Measurements from ENCODE around the gene NEMP2.

The NEMP2 gene

DNA sequence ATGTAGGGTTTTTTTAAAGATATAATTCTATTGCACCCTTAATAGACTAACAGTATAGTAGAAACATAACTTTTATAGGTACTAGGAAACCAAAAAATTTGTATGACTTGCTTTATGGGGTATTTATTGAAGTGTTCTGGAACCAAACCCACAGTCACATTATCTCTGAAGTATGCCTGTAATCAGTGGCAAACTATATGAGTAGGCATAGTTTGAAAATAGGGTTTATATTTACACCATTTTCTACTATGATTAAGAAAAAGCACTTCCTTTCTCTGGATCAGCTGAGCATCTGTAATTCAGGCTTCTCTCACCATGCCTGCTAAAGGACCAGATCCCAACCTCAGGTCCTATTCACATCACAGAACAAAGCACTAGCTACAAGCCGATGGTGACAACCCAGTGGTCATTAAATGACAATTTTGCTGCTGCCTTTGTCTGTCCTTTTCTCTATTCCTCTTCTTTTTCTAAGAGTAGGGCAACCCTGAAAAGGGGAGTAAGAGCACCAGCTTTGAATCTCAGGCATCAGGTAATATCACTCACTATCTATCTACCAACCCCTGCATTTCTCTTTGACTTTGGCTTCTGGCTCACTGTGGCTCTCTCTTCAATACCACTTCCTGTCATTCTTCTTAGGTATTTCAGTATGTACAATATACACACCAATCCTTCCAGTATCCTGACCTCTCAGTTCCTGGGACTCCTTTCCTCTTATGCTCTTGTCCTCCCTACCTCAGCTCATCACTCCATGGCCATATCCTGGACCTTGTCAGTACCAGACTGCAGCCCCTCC is 14.4 kb downstream of the NEMP2 start:
- TF ChIP-seq TAF1 (IDR thresholded peaks at IDR 0.05; ENCODE audit: low read depth) (no peak), RAD21 (IDR thresholded peaks at IDR 0.05; ENCODE audit: low read depth) (no peak), TCF12 (IDR thresholded peaks at IDR 0.05; ENCODE audit: low read depth) (no peak), EGR1 (IDR thresholded peaks at IDR 0.05) (no peak), TEAD4 (IDR thresholded peaks at IDR 0.05) (no peak), ZBTB7A (IDR thresholded peaks at IDR 0.05; ENCODE audit: low read depth) (no peak), NFIC (IDR thresholded peaks at IDR 0.05) (no peak), EP300 (IDR thresholded peaks at IDR 0.05; ENCODE audit: borderline replicate concordance) (no peak)
- TF ChIP-seq, protein P1, sequence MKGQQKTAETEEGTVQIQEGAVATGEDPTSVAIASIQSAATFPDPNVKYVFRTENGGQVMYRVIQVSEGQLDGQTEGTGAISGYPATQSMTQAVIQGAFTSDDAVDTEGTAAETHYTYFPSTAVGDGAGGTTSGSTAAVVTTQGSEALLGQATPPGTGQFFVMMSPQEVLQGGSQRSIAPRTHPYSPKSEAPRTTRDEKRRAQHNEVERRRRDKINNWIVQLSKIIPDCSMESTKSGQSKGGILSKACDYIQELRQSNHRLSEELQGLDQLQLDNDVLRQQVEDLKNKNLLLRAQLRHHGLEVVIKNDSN (IDR thresholded peaks at IDR 0.05), result no peak

DNA sequence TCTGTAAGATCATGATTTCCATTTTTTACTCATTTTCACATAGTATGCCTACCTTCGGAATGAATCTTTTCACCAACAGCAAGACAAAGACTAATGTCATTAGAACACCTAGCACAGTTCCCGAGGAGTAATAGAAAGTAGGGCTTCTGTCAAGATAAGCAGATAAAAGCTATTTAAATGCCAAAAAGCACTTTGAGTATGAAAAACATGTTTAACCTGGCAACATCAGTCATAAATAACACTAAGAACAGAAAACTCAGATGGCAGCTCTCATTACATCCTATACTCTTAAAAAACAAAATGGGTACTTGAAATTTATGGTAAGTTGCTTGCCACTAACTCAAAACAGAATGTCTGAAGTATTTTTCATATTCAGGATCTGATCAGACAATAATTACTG is 17.1 kb downstream of the NEMP2 start:
- TF ChIP-seq CREB1 (IDR thresholded peaks at IDR 0.05; ENCODE audit: low read depth) (no peak), MAX (IDR thresholded peaks at IDR 0.05) (no peak), EGR1 (IDR thresholded peaks at IDR 0.05) (no peak), YY1 (IDR thresholded peaks at IDR 0.05; ENCODE audit: low read depth) (no peak), NFIC (IDR thresholded peaks at IDR 0.05) (no peak)

DNA sequence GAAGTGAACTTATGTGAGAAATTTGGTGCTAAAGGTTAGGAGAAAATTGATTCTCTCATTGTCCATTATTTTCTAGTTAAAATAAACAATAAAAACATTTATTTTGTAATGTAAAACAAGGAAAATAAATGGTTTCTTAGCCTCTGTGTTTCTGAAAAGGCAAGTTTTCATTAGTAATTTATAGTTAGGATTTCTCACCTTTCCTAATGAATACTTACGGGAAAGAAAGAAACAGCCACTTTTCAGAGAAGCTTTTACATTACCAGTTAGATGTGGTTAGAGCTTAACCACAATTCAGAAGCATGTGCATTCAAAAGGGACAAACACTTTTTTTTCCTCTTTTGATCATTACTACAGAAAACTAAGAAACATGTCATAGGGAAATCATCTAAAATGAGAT is 18.8 kb downstream of the NEMP2 start:
- no peak for TF ChIP-seq RAD21 (IDR thresholded peaks at IDR 0.05; ENCODE audit: low read depth)
- TF ChIP-seq EP300 (IDR thresholded peaks at IDR 0.05; ENCODE audit: borderline replicate concordance), result no peak
- TF ChIP-seq ZBTB7A (IDR thresholded peaks at IDR 0.05; ENCODE audit: low read depth), result no peak
- no peak for TF ChIP-seq FOXM1 (IDR thresholded peaks at IDR 0.05; ENCODE audit: borderline replicate concordance, low read depth)
- no peak for TF ChIP-seq YY1 (IDR thresholded peaks at IDR 0.05; ENCODE audit: low read depth)
- no peak for TF ChIP-seq CEBPB (IDR thresholded peaks at IDR 0.05)
- no peak for TF ChIP-seq TCF12 (IDR thresholded peaks at IDR 0.05; ENCODE audit: low read depth)
- TF ChIP-seq CREB1 (IDR thresholded peaks at IDR 0.05; ENCODE audit: low read depth), result no peak
- TF ChIP-seq NFIC (IDR thresholded peaks at IDR 0.05), result no peak
- TF ChIP-seq, protein P1 (IDR thresholded peaks at IDR 0.05), result no peak
- no peak for TF ChIP-seq REST (IDR thresholded peaks at IDR 0.05; ENCODE audit: low read depth)
- no peak for TF ChIP-seq EGR1 (IDR thresholded peaks at IDR 0.05)

GRCh38 chr2:190514676-190515075 is 19.8 kb downstream of the NEMP2 start:
- TF ChIP-seq ZBTB7A (IDR thresholded peaks at IDR 0.05; ENCODE audit: low read depth), result no peak

- TF ChIP-seq, protein P1 (IDR thresholded peaks at IDR 0.05), result no peak
- no peak for TF ChIP-seq TEAD4 (IDR thresholded peaks at IDR 0.05)
- no peak for TF ChIP-seq YY1 (IDR thresholded peaks at IDR 0.05; ENCODE audit: low read depth)
- no peak for TF ChIP-seq NFIC (IDR thresholded peaks at IDR 0.05)
- TF ChIP-seq CEBPB (IDR thresholded peaks at IDR 0.05), result no peak
- TF ChIP-seq REST (IDR thresholded peaks at IDR 0.05; ENCODE audit: low read depth), result no peak
- TF ChIP-seq RAD21 (IDR thresholded peaks at IDR 0.05; ENCODE audit: low read depth), result no peak
- TF ChIP-seq TCF12 (IDR thresholded peaks at IDR 0.05; ENCODE audit: low read depth), result no peak
- no peak for TF ChIP-seq EP300 (IDR thresholded peaks at IDR 0.05; ENCODE audit: borderline replicate concordance)
- TF ChIP-seq EGR1 (IDR thresholded peaks at IDR 0.05), result no peak
- TF ChIP-seq MAX (IDR thresholded peaks at IDR 0.05), result no peak
- TF ChIP-seq TAF1 (IDR thresholded peaks at IDR 0.05; ENCODE audit: low read depth), result no peak
- TF ChIP-seq ZBTB7A (IDR thresholded peaks at IDR 0.05; ENCODE audit: low read depth), result no peak
- no peak for TF ChIP-seq FOXM1 (IDR thresholded peaks at IDR 0.05; ENCODE audit: borderline replicate concordance, low read depth)
- no peak for TF ChIP-seq CREB1 (IDR thresholded peaks at IDR 0.05; ENCODE audit: low read depth)
These were observed 20.6 kb downstream of the NEMP2 start for GRCh38 chr2:190513877-190514276.
